GM18526 (cell line): ENCODE measurements around the gene SLC15A4.

Experiments
- POLR2A ChIP-seq: IDR thresholded peaks from 3 replicates; pipeline ENCODE4 v1.6.1; 2011; ENCODE audit not compliant: insufficient read length; ENCODE audit errors: extremely low read depth

SLC15A4 gene

DNA sequence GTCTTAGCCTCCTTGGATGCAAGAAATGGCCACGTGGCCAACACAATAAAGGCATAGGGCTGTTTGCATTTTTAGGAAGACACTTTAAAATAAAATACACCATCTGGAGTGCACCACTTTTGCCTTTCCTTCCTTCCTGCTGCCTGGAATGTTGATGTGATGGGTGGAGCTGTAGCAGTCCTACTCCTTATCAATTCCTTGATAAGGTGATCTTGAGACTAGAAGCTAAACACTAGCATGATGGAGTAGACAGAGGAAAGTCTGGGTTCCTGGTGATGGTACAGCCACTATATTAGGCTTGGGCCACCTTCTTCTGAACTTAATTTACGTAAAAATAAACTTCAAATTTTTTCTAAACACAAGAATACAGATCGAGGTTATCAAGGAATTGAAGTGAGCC lies 26.6 kb upstream of the SLC15A4 start:
- no peak for TF ChIP-seq POLR2A

DNA sequence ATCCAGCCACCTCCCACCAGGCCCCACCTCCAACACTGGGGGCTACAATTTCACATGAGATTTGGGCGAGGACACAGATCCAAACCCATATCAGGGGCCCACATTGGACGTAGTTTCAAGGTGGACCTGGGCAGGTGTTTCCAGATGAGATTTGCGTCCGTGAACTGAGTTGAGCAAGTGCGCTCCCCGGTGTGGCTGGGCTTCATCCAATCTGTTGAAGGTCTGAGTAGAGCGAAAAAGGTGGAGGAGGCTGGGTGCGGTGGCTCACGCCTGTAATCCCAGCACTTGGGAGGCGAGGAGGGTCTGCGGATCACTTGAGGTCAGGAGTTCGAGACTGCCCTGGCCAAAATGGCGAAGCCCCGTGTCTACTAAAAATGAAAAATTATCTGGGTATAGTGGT lies 24.6 kb upstream of the SLC15A4 start:
- TF ChIP-seq POLR2A, result no peak

DNA sequence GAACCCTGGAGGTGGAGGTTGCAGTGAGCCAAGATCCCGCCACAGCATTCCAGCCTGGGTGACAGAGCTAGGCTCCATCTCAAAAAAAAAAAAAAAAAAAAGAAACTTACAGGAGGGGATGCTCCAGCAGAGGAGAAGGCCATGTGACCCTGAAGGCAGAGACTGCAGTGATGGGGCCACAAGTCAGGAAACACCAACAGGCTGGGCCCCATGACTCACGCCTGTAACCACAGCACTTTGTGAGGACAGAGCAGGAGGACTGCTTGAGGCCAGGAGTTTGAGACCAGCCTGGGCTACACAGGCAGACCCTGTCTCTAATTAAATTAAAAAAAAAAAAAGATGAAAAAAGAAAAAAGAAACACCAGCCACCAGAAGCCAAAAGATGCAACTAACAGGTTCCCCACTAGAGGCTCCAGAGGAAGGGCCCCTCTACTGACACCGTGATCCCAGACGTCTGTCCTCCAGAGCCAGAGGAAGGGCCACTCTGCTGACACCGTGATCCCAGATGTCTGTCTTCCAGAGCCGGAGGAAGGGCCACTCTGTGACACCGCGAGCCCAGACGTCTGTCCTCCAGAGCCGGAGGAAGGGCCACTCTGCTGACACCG lies 20.4 kb upstream of the SLC15A4 start:
- TF ChIP-seq POLR2A, result no peak

DNA sequence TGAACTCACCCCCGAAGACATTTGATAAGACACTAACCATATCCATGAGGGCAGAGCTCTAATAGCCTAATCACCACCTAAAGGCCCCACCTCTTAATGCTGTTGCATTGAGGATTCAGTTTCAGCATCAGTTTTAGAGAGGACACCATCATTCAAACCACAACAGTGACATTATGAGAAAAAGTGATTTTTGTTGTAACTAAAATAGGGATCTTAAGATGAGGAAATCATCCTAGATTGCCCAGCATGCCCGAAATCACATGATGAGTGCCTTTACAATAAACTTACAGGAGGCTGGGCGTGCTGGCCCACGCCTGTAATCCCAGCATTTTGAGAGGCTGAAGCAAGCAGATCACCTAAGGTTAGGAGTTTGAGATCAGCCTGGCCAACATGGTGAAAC lies 19.8 kb upstream of the SLC15A4 start:
- TF ChIP-seq POLR2A, result no peak

DNA sequence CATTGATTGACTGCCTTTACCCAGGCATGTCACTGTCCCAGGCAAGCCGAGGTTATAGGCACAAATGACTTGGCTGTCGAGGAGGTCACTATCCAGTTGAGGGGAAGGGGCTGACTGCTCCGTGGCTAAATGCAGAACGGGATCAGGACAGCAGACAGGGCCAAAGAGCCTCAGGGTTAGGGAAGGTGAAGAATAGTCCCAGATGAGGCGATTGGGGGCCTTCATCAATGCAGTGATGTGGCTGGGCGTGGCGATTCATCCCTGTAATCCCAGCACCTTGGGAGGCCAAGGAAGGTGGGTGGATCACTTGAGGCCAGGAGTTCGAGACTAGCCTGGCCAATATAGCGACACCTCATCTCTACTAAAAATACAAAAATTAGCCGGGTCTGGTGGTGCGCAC lies 18.8 kb upstream of the SLC15A4 start:
- no peak for TF ChIP-seq POLR2A

DNA sequence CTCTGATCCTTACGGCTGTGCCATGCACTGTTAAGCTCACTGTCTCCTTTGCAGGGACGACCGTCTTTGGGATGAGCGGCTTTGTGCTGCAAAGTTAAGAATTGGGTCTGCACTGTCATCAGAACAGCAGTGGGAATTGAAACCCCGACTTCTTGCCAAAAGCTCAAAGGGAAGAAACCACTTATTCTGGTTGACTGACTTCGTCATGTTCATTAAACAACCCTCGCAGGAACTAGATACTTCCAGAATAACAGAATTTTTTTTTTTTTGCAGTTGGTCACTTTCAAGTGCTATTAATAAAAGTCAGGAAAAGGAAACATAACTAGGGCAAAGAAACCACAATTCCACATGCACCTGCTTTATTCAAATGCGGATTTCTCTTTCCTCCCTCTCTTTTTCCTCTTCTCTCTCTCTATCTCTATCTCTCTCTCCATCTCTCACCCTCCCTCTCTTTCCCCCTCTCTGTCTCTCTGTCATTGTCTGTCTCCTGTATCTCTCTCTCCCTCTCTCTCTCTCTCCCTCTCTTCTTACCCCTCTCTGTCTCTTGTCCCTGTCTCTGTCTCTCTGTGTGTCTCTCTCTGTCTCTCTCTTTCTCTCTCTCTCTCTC lies 17.2 kb upstream of the SLC15A4 start:
- TF ChIP-seq POLR2A, result no peak

DNA sequence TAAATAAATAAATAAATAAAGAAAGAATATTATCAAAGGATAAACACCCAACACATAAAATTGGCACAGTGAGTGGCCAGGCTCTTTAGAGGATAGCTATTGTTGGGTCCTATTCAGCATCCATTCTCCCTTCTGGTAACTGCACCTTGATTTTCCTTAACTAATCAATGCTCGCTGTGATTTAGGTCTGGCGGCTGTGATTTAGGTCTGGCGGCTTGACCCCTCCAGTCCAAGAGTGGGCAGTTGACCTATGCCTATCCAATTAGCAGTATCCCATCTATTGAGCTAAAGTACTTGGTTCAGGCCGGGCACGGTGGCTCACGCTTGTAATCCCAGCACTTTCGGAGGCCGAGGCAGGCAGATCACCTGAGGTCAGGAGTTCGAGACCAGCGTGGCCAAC lies 9.7 kb upstream of the SLC15A4 start:
- no peak for TF ChIP-seq POLR2A

DNA sequence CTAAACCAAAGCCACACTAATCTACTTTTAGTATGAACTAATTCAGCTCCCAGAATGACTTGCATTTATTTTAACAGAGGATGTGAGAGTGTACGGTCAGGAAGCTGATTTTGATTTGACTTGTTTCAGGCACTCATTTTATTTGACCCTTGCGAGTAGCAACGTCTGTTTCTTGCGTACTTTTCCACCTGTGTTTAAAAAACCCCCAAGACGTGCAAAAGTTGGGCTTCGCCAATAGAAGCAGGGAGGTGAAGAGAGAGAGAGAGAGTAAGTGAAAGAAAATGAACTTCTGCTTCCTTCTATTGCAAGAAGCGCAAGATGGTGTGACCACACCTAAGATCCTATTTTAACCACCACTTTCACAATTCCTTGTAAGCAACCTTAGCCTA lies 6.7 kb upstream of the SLC15A4 start:
- TF ChIP-seq POLR2A, result no peak

DNA sequence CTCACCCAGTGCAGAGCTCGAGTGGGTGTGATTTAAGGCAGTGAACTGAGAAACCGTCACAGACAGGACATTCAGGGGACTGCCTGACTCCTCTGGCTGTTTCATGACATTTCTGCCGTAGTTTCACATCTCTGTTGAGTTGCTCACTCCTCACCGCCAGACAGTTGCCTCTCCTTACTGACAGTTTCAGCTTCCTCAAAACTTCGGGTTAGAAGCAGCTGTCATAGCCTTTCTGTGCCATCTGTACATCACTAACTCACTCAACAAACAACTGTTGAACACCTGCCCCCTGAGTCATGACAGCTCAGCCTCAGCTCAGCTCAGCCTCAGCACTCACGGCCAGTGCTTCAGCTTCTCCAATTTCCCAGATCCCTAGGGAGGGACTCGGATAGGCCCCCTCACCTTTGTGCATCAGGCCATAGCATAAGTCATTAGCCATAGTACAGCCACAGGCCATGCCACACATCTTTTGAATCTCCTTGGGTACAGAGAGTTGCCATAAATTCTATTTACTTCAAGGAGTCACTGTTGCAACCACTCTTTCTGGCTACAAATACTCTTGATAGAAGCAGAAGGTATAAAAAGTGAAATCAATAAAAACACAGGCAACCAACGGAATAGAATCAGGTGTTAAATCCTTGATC lies 6.2 kb upstream of the SLC15A4 start:
- TF ChIP-seq POLR2A, result peak; percentile 5

DNA sequence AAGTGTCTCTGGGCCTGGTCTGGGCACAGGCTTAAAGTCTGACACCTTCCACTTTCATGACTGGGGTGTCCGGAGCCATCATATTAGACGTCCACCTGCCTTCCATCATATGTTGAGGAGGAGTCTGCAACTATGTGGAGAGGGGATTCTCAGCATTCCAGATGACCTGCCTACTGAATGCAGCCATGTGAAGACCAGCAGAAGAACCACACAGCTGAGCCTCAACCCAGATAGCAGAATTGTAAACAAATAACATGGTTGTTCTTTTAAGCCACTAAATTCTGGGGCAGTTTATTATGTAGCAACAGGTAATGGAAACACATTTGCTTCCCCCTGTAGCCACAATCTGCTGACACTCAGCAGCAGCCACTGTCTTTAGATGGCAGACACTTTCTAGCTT lies 4.0 kb upstream of the SLC15A4 start:
- no peak for TF ChIP-seq POLR2A

DNA sequence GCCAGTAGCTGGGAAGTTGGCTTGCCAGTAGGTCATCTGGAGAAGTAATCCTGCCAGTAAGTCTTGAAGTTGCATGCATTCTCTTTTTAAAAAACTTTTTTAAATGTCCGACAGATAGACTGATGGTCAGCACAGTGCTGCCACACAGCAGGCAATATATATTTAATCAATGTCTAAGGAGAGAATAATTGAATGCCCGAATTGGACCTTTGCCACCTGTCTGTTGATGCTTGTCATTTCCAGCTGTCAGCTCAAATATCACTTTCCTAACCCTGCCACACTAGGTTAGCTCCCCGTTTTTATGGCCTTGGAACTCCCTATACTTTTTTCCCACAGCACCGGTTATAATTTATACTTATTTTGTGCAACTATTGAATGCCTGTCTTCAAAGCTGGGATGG lies 2.1 kb upstream of the SLC15A4 start:
- no peak for TF ChIP-seq POLR2A

DNA sequence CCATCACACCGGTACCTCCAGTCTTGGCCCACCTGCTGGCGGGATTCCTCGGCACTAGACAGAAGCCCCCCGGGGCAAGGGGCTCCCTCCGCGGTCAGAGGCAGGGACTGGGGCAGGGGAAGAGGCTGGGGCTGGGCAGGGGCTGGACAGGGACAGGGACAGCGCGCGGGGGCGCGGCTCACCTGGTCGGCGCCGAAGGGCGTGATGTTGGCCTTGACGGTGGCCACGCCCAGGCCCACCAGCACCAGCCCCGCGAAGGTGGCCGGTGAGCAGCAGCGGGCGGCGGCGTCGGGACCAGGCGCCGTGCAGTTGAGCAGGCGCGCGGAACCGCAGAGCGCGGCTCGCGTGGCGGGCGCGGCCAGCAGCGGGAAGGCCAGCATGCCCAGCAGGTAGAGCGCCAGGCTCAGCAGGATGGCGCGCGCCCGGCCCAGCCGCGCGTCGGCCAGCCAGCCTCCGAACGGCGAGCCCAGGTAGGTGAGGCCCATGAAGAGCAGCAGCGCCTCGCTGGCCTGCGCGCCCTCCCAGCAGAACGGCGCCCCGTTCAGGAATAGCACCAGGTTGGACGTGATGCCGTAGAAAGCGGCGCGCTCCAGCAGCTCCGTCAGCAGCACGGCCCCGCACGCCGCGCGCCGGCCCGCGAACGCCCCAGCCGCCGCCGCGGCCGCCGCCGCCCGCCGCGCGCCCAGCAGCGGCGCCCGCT lies 392 bp downstream of the SLC15A4 start:
- peak; percentile 16 for TF ChIP-seq POLR2A

DNA sequence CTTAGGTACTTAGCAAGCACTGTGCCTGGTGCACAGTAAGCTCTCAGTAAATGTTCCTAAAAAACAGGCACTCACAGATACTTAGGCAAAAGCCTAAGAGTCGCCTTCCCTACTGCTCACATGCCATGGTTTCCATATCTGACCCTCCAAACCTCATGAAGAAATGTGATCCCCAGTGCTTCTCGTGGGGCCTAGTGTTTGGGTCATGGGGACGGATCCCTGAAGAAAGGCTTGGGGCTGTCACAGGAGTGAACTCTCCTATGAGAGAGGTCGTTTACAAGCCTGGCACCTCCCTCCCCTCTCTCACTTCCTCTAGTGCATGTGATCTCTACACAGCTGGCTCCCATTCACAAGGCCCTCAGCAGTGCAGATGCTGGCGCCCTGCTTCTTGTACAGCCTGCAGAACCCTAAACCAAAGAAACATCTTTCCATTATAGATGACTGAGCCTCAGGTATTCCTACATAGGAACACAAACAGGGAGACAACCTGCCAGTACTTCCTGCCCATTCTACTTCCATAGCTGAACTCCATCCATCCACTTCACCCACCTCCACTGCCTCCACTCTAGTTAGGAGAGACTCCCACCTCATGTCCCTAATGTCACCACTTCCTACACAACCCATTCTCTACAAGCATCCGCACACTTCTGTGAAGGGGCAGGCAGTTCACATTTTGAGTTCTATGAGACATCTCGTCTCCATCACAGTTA lies 2.9 kb downstream of the SLC15A4 start:
- TF ChIP-seq POLR2A, result peak; percentile 69

DNA sequence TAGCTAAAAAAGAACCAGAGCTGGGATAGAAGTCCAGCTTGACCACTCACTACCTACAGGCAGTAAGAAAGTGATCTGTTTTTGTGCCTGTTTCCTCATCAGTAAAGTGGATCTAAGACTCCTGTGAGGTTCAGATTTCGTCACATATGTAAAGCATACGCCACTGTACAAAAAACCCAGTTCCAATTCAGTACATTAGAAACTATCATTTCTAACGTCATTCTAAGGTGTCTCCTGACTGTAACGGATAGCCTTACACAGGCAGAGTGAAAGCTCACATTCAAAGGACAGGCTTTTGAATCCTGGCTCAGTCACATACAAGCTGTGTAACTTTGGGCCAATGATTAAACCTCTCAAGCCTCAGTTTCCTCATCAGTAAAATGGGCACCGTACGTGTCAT lies 3.5 kb downstream of the SLC15A4 start:
- no peak for TF ChIP-seq POLR2A

DNA sequence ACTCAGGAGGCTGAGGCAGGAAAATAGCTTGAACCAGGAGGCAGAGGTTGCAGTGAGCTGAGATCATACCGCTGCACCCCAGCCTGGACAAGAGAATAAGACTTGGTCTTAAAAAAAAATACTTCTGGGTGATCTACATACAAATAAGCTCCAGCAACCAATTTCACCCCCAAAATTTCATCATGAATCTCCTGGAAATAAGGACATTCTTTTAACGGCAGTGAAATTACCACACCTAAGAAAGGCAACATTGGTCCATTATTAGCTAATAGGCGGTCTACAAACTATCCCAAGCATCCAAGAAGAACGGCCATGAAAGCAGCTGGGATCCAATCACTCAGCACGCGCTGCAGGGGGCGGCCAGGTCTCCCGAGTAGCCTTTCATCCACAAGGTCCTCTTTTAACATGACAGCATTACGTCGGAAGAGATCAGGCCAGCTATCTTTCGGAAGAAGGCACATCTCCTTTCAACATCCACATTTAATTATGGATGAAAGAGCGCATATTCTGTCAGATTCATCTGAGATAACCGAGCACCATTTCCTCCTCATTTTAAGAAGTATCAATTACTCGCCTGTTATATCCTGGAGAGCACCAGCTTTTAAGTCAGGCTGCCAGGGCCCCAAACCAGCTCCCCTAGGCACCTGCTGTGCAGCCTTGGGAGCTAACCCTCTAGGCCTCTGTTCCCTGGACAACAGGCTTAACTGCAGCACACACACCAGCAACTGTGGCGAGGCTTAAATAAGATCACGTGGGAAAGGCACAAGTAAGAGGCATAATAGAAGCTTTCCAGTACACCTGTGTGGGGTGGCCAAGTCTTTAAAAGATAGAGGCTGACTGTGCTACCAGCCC lies 4.2 kb downstream of the SLC15A4 start:
- TF ChIP-seq POLR2A, result no peak
